AG04449 (cell line): ENCODE measurements around the gene LPP.

Experiments used
- CTCF ChIA-PET: fragments of 350-600 bp; formaldehyde crosslinking; extraction: SDS; loops from one replicate; lab custom pipeline; 2021; ENCODE audit warnings: antibody characterized with exemption; lab: Yijun Ruan, JAX
- POLR2A ChIA-PET: fragments of 400-600, 350-600 bp; formaldehyde crosslinking; extraction: SDS; loops from one replicate; lab custom pipeline; 2020; ENCODE audit warnings: antibody characterized with exemption, inconsistent platforms; lab: Yijun Ruan, JAX
- DNase-seq: peaks from one replicate; pipeline ENCODE4 v3.0.0-alpha.2; 2010; ENCODE audit warnings: low read depth, low spot score
- H3K4me3 ChIP-seq: 2 replicates; pipeline ENCODE4 v1.5.1; 2011; ENCODE audit warnings: low read depth, mild to moderate bottlenecking, control low read depth, low read length
- CTCF ChIP-seq: IDR thresholded peaks from one replicate; pipeline ENCODE4 v1.5.1; 2011; ENCODE audit warnings: mild to moderate bottlenecking, moderate library complexity, low read length, control low read depth, inconsistent platforms; ENCODE audit not compliant: insufficient read depth; ENCODE audit errors: missing control alignments

LPP gene

DNA sequence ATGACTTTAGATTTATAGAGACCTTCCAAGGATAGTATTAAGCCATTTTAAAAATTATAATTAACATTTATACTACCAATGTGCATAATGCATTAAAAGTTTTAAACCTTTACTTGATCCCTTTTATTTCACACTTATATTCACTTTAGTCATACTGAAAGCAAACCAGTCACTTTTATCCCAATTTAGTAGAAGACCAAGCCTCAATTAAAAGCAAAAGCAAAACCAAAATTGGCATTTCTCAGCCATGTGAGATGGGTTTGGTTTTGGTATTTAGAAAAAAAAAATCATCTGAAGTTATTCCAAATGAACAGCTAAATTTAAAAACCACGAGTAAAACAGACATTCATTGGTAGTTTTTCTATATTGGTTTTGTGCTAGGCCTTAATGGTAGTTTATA lies 249.4 kb downstream of the LPP start:
- CTCF ChIA-PET = no interaction called here
- no peak for TF ChIP-seq CTCF
- H3K4me3 ChIP-seq = no peak overlapping the region
- POLR2A ChIA-PET = no interaction called here
- DNase-seq = no peak

- DNase-seq = no peak
- no peak for TF ChIP-seq CTCF
- ChIA-PET POLR2A (no interaction called here), CTCF (interaction anchor here (1.4 kb wide), 1 partner anchor 16 kb away, joined by 4 read pairs; no protein-coding TSS in a partner anchor)
- H3K4me3 ChIP-seq = no peak overlapping the region
Measured at GRCh38 chr3:188404124-188404523, 250.2 kb downstream of the LPP start.

DNA sequence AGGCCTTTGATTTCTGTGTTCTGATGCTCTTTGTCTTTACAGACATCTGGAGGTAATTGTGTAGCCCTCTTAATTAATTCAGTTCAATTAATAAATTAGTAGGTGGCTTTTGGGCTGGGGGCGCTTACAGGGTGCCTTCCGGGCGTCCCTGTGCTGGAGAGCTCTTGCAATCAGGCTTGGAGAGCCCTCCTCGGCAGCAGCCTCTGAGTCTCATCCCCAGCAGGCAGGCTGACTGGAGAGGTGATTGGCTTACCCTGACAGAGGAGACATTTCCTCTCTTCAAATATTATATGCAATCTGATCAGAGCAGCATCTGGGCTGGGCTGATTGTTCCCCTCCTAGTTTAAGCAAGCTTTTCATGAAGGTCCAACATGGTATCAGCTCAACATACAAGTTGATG lies 250.7 kb downstream of the LPP start:
- POLR2A ChIA-PET = interaction anchor here (0.6 kb wide), 1 partner anchor 865 kb away, joined by 3 read pairs; no protein-coding TSS in a partner anchor
- DNase-seq = no peak
- H3K4me3 ChIP-seq = no peak overlapping the region
- CTCF ChIA-PET = interaction anchor here (1.0 to 1.4 kb wide), 3 partner anchors 10 to 664 kb away, joined by 3 to 4 read pairs (median 3); no protein-coding TSS in a partner anchor
- TF ChIP-seq CTCF = no peak

DNA sequence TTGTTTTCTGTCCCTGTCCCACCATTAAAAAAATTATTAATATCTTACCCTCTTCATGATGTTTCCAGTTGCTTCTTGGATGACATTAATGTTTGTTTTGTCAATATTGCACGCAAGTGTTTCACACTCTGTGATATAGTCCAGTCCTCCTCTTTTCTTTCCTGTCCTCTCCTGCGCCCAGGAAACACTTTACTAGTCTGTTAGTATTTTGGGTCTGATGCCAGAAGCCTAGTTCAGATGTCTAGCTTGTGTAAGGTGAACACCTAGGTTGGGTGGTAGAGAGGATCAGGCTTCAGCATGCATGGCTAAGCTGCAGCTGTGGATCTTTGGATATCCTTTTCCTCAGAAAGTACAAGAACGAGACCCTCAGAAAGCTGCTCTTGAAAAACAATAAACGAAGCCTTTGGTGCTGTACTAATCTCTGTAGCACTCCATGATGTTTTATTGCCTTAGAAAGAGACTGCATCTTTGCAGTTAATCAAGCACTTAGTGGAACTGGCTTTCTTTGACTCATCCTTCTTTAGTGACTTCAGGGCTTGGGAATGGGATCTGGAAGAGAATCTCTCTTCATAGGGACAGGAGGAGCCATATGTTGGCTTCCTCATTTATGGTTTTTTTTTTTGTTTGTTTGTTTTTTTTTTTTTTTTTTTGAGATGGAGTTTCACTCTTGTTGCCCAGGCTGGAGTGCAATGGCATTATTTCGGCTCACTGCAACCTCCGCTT lies 253.4 kb downstream of the LPP start:
- ChIA-PET POLR2A (no interaction called here), CTCF (interaction anchor here (1.4 kb wide), 1 partner anchor 548 kb away, joined by 4 read pairs; no protein-coding TSS in a partner anchor)
- TF ChIP-seq CTCF = no peak
- H3K4me3 ChIP-seq = no peak overlapping the region
- DNase-seq = no peak

- DNase-seq = no peak
- no peak for TF ChIP-seq CTCF
- POLR2A ChIA-PET = no interaction called here
- CTCF ChIA-PET = interaction anchor here (1.4 kb wide), 1 partner anchor 668 kb away, joined by 11 read pairs; no protein-coding TSS in a partner anchor
- no peak overlapping the region for H3K4me3 ChIP-seq
Measured at GRCh38 chr3:188408831-188409230, 254.9 kb downstream of the LPP start.

DNA sequence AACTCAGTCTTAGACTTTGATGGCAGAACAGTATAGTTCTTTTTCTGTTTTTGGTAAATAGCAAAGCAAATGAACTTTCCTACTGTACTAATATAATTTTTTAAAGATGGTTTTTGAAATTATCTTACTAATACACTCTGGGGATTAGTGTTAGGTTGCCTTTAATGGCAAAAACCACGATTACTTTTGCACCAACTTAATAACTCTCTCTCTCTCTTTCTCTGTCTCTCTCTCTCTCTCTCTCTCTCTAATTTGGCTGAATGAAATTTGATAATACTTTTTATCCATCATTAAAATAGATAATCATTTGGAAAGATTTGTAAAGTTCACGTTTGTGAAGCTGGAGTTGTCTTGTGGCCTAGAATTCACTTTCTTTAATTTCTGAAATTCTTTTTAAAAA lies 257.8 kb downstream of the LPP start:
- ChIA-PET POLR2A (no interaction called here), CTCF (interaction anchor here (1.2 kb wide), 1 partner anchor 672 kb away, joined by 8 read pairs; no protein-coding TSS in a partner anchor)
- no peak overlapping the region for H3K4me3 ChIP-seq
- DNase-seq = no peak
- no peak for TF ChIP-seq CTCF
